HCT116 (cell line): ENCODE results near the gene SLC25A42.

Experiments used
- CBX3 ChIP-seq: IDR thresholded peaks from 2 replicates; pipeline ENCODE4 v1.6.1; 2012; ENCODE audit warnings: low read depth
- CTCF ChIP-seq, 3 experiments: fragments of 200-600 bp in 1 of 3; sonication (generic) in 1 of 3; IDR thresholded peaks in 2 of 3; conservative IDR thresholded peaks in 1 of 3; 2 replicates each; pipeline ENCODE4 v1.5.1; 2012 to 2017; ENCODE audit warnings: low read depth in 2 of 3, low read length in 2 of 3, antibody characterized with exemption in 1 of 3, borderline replicate concordance in 1 of 3, control low read depth in 1 of 3, mild to moderate bottlenecking in 1 of 3, mixed read lengths in 1 of 3, mixed run types in 1 of 3, moderate library complexity in 1 of 3; ENCODE audit not compliant: insufficient read depth in 1 of 3
- EGR1 ChIP-seq: IDR thresholded peaks from 2 replicates; pipeline ENCODE4 v1.6.1; 2012; ENCODE audit warnings: low read depth
- EZH2 ChIP-seq: fragments of 200-600 bp; sonication (generic); IDR thresholded peaks from 2 replicates; pipeline ENCODE4 v1.6.1; 2017; ENCODE audit warnings: antibody characterized with exemption, mixed run types
- POLR2A ChIP-seq: IDR thresholded peaks from 2 replicates; pipeline ENCODE4 v1.7.0; 2011; ENCODE audit warnings: borderline replicate concordance; ENCODE audit not compliant: insufficient read depth, insufficient read length; ENCODE audit errors: extremely low read depth
- POLR2AphosphoS5 ChIP-seq: IDR thresholded peaks from 2 replicates; pipeline ENCODE4 v1.6.1; 2011; ENCODE audit warnings: mild to moderate bottlenecking, low read depth, low read length, moderate library complexity
- RAD21 ChIP-seq: IDR thresholded peaks from 2 replicates; pipeline ENCODE4 v1.6.1; 2012; ENCODE audit warnings: low read depth, mild to moderate bottlenecking
- ZFX ChIP-seq: fragments of 450-650 bp; IDR thresholded peaks from 2 replicates; pipeline ENCODE4 v1.6.1; 2017
- TF ChIP-seq, protein P1 (sequence below): IDR thresholded peaks from 2 replicates; pipeline ENCODE4 v1.6.1; 2012
- TF ChIP-seq, protein P2 (sequence below): IDR thresholded peaks from 2 replicates; pipeline ENCODE4 v1.6.1; 2012

GRCh38 chr19:19059837-19060611, 3.8 kb upstream of the SLC25A42 start:
- TF ChIP-seq ZFX = no peak
- no peak for TF ChIP-seq CTCF (IDR thresholded peaks at IDR 0.05 in 2 of 3, conservative IDR thresholded peaks at IDR 0.05 in 1 of 3; ENCODE audit: borderline replicate concordance in 1 of 3, insufficient read depth in 1 of 3, low read depth in 2 of 3, low read length in 2 of 3)
- no peak for TF ChIP-seq RAD21
- TF ChIP-seq, protein P1, sequence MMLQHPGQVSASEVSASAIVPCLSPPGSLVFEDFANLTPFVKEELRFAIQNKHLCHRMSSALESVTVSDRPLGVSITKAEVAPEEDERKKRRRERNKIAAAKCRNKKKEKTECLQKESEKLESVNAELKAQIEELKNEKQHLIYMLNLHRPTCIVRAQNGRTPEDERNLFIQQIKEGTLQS = no peak
- TF ChIP-seq POLR2A = no peak
- no peak for TF ChIP-seq EGR1
- no peak for TF ChIP-seq POLR2AphosphoS5
- no peak for TF ChIP-seq CBX3
- TF ChIP-seq EZH2 = no peak
- TF ChIP-seq, protein P2, sequence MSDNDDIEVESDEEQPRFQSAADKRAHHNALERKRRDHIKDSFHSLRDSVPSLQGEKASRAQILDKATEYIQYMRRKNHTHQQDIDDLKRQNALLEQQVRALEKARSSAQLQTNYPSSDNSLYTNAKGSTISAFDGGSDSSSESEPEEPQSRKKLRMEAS = no peak
